Liver (tissue), 3 donors: ENCODE measurements around the gene ECHS1.

Source experiments
- EGR1 ChIP-seq, 2 donors: IDR thresholded peaks; 2 replicates each; pipeline ENCODE4 v1.6.1; 2016 to 2018; ENCODE audit warnings: antibody characterized with exemption in 2 of 2, low read depth in 2 of 2
- HNF4A ChIP-seq, 2 donors: conservative IDR thresholded peaks; 2 replicates each; pipeline ENCODE4 v1.6.1; 2016; ENCODE audit warnings: antibody characterized with exemption in 2 of 2, mild to moderate bottlenecking in 2 of 2
- NR2F2 ChIP-seq: IDR thresholded peaks from 2 replicates; pipeline ENCODE4 v1.6.1; 2016; ENCODE audit warnings: antibody characterized with exemption
- RAD21 ChIP-seq, 2 donors: IDR thresholded peaks; 2 replicates each; pipeline ENCODE4 v1.6.1; 2016; ENCODE audit warnings: antibody characterized with exemption in 2 of 2, mild to moderate bottlenecking in 2 of 2
- SP1 ChIP-seq: IDR thresholded peaks from 2 replicates; pipeline ENCODE4 v1.6.1; 2018; ENCODE audit warnings: antibody characterized with exemption, mild to moderate bottlenecking
- TF ChIP-seq, protein P1 (sequence below): fragments of 150-350 bp; IDR thresholded peaks from 2 replicates; pipeline ENCODE4 v1.5.1; 2017; ENCODE audit warnings: improper control_type of control experiment, low read depth, low read length; ENCODE audit not compliant: missing input control
- TF ChIP-seq, protein P2 (sequence below): IDR thresholded peaks from 2 replicates; pipeline ENCODE4 v1.6.1; 2016; ENCODE audit warnings: antibody characterized with exemption, mild to moderate bottlenecking
- TF ChIP-seq, protein P3 (sequence below): IDR thresholded peaks from 2 replicates; pipeline ENCODE4 v1.6.1; 2016; ENCODE audit warnings: antibody characterized with exemption
- TF ChIP-seq, protein P4 (sequence below): IDR thresholded peaks from 2 replicates; pipeline ENCODE4 v1.6.1; 2016; ENCODE audit warnings: antibody characterized with exemption
- TF ChIP-seq, protein P5 (sequence below): IDR thresholded peaks from 2 replicates; pipeline ENCODE4 v1.6.1; 2016; ENCODE audit warnings: antibody characterized with exemption
- donor health status: healthy.
- donor health status: healthy.

DNA sequence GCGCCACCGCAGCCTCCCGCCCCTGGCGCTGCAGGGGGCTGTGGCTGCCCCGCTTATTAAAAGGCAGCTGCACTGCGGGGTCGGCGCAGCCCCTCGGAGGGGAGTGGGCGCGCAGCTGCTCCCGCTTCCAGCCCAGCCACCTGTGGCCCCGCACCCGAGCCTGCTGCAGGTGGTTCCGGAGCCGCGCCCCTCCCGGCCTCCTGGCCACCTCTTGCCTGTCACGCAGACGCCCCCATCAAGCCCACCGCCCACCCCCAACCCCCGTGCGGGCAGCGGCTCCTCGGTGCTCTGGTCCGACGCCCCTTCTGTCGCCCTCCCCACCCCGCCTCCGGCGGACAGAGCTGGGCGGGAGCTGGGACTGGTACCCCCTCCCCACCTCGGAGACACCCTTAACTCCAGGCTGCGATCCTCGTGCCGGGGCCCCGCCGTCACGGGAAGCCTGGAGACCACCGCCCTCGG, 37.0 kb downstream of the ECHS1 start:
- TF ChIP-seq, protein P1, sequence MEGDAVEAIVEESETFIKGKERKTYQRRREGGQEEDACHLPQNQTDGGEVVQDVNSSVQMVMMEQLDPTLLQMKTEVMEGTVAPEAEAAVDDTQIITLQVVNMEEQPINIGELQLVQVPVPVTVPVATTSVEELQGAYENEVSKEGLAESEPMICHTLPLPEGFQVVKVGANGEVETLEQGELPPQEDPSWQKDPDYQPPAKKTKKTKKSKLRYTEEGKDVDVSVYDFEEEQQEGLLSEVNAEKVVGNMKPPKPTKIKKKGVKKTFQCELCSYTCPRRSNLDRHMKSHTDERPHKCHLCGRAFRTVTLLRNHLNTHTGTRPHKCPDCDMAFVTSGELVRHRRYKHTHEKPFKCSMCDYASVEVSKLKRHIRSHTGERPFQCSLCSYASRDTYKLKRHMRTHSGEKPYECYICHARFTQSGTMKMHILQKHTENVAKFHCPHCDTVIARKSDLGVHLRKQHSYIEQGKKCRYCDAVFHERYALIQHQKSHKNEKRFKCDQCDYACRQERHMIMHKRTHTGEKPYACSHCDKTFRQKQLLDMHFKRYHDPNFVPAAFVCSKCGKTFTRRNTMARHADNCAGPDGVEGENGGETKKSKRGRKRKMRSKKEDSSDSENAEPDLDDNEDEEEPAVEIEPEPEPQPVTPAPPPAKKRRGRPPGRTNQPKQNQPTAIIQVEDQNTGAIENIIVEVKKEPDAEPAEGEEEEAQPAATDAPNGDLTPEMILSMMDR: no peak
- no peak for TF ChIP-seq EGR1 (IDR thresholded peaks at IDR 0.05; ENCODE audit: low read depth in 2 of 2)
- TF ChIP-seq, protein P2, sequence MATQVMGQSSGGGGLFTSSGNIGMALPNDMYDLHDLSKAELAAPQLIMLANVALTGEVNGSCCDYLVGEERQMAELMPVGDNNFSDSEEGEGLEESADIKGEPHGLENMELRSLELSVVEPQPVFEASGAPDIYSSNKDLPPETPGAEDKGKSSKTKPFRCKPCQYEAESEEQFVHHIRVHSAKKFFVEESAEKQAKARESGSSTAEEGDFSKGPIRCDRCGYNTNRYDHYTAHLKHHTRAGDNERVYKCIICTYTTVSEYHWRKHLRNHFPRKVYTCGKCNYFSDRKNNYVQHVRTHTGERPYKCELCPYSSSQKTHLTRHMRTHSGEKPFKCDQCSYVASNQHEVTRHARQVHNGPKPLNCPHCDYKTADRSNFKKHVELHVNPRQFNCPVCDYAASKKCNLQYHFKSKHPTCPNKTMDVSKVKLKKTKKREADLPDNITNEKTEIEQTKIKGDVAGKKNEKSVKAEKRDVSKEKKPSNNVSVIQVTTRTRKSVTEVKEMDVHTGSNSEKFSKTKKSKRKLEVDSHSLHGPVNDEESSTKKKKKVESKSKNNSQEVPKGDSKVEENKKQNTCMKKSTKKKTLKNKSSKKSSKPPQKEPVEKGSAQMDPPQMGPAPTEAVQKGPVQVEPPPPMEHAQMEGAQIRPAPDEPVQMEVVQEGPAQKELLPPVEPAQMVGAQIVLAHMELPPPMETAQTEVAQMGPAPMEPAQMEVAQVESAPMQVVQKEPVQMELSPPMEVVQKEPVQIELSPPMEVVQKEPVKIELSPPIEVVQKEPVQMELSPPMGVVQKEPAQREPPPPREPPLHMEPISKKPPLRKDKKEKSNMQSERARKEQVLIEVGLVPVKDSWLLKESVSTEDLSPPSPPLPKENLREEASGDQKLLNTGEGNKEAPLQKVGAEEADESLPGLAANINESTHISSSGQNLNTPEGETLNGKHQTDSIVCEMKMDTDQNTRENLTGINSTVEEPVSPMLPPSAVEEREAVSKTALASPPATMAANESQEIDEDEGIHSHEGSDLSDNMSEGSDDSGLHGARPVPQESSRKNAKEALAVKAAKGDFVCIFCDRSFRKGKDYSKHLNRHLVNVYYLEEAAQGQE: no peak
- TF ChIP-seq, protein P3, sequence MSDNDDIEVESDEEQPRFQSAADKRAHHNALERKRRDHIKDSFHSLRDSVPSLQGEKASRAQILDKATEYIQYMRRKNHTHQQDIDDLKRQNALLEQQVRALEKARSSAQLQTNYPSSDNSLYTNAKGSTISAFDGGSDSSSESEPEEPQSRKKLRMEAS: no peak
- no peak for TF ChIP-seq NR2F2
- TF ChIP-seq RAD21 (IDR thresholded peaks at IDR 0.05): no peak
- no peak for TF ChIP-seq SP1
- TF ChIP-seq, protein P4, sequence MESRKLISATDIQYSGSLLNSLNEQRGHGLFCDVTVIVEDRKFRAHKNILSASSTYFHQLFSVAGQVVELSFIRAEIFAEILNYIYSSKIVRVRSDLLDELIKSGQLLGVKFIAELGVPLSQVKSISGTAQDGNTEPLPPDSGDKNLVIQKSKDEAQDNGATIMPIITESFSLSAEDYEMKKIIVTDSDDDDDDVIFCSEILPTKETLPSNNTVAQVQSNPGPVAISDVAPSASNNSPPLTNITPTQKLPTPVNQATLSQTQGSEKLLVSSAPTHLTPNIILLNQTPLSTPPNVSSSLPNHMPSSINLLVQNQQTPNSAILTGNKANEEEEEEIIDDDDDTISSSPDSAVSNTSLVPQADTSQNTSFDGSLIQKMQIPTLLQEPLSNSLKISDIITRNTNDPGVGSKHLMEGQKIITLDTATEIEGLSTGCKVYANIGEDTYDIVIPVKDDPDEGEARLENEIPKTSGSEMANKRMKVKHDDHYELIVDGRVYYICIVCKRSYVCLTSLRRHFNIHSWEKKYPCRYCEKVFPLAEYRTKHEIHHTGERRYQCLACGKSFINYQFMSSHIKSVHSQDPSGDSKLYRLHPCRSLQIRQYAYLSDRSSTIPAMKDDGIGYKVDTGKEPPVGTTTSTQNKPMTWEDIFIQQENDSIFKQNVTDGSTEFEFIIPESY: no peak
- TF ChIP-seq HNF4A (conservative IDR thresholded peaks at IDR 0.05): no peak
- TF ChIP-seq, protein P5, sequence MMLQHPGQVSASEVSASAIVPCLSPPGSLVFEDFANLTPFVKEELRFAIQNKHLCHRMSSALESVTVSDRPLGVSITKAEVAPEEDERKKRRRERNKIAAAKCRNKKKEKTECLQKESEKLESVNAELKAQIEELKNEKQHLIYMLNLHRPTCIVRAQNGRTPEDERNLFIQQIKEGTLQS: no peak
